OCI-LY3 (cell line): Measurements from ENCODE around the gene ZPBP2.

Source experiments
- CTCF ChIP-seq: fragments of 200-600, 300-600 bp; sonication (generic); IDR thresholded peaks from 2 replicates; pipeline ENCODE4 v1.5.1; 2014; ENCODE audit warnings: antibody characterized with exemption, low read length, low read depth
- EZH2phosphoT487 ChIP-seq: fragments of 200-600 bp; shearing (Covaris generic); IDR thresholded peaks from 2 replicates; pipeline ENCODE4 v1.6.1; 2018; ENCODE audit warnings: antibody characterized with exemption, mixed run types, low read depth

GRCh38 chr17:39916918-39917317, 48.9 kb downstream of the ZPBP2 start:
- TF ChIP-seq CTCF (peak; percentile 19), EZH2phosphoT487 (no peak)
